Thyroid gland (tissue), 4 donors: ENCODE measurements around the gene PIK3R5. TPM values are rescaled to one million over a fixed set of nuclear protein-coding genes. Genes with fewer than 3 reads are reported as not detected.

ENCODE experiments used
- DNase-seq, 2 donors: peaks; one replicate each; pipeline ENCODE4 v3.0.0-alpha.2; 2019
- H3K27ac ChIP-seq, 3 donors: fragments of 200-600 bp; sonication (generic); 1 replicate in 2 of 3; 2 replicates in 1 of 3; pipeline ENCODE4 v1.5.1; 2016 to 2019; ENCODE audit warnings: mild to moderate bottlenecking in 1 of 3, moderate library complexity in 1 of 3
- H3K27me3 ChIP-seq: fragments of 200-600 bp; sonication (generic); one replicate; pipeline ENCODE4 v1.5.1; 2019
- H3K36me3 ChIP-seq, 2 donors: fragments of 200-600 bp; sonication (generic); one replicate each; pipeline ENCODE4 v1.5.1; 2016 to 2019
- H3K4me1 ChIP-seq, 2 donors: fragments of 200-600 bp; sonication (generic); one replicate each; pipeline ENCODE4 v1.5.1; 2017 to 2019
- H3K4me3 ChIP-seq, 3 donors: fragments of 200-600 bp; sonication (generic); replicated peaks in 1 of 3; 1 replicate in 2 of 3; 2 replicates in 1 of 3; pipeline ENCODE4 v1.5.1; 2016; ENCODE audit warnings: mild to moderate bottlenecking in 1 of 3
- H3K9me3 ChIP-seq: fragments of 200-600 bp; sonication (generic); one replicate; pipeline ENCODE4 v1.5.1; 2017
- POLR2A ChIP-seq, 2 donors: fragments of 450-650 bp; IDR thresholded peaks; one replicate each; pipeline ENCODE4 v1.6.1; 2017; ENCODE audit warnings: antibody characterized with exemption in 2 of 2, mild to moderate bottlenecking in 2 of 2, moderate library complexity in 1 of 2
- WGBS, 2 donors: methylation state at CpG; one replicate each; pipeline ENCODE4 v1.1.5; 2017; 5-methylcytosine and 5-hydroxymethylcytosine counted together
- intact Hi-C: fragments of 100-400 bp; cut with DNase I; formaldehyde crosslinking; loops from one replicate; pipeline ENCODE4 v1.15.1; 2023
- total RNA-seq, 4 donors: library from RNA; depleted of rRNA; stranded (reverse); fragments of >200 nt; gene quantifications; one replicate each; pipeline ENCODE4 v1.2.3, GENCODE V29; 2016
- TF ChIP-seq, protein P1 (sequence below), 6 experiments: fragments of 200-600 bp in 3 of 6; fragments of 450-650 bp in 3 of 6; sonication (generic) in 3 of 6; IDR thresholded peaks; one replicate each; pipeline ENCODE4 v1.5.1; 2016 to 2019; ENCODE audit warnings: antibody characterized with exemption in 6 of 6, mild to moderate bottlenecking in 2 of 6, inconsistent platforms in 1 of 6, moderate library complexity in 1 of 6

Gene PIK3R5
- total RNA-seq, 4 donors from 2014 or later, result 2.3 to 10.6 (median 5.1) TPM

DNA sequence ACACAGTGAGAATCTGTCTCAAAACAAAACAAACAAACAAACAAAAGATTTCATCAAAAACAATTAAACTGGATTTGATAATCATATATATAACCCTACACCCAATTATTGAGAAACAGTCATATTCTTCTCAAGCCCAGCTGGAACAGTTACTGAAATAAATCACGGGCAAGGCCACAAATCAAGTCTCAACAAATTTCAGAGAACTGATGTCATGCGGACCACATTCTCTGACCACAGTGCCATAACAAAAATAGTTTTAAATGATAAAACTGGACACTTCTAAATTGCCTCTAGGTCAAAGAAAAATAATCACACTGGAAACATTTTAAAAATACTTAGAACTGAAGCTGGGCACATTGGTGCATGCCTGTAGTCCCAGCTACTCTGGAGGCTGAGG is 15.9 kb upstream of the PIK3R5 start:
- intact Hi-C loops, result no loop called here
- 91 to 95% methylated on average over 2 of the region's 2 CpGs for WGBS, 2 donors

DNA sequence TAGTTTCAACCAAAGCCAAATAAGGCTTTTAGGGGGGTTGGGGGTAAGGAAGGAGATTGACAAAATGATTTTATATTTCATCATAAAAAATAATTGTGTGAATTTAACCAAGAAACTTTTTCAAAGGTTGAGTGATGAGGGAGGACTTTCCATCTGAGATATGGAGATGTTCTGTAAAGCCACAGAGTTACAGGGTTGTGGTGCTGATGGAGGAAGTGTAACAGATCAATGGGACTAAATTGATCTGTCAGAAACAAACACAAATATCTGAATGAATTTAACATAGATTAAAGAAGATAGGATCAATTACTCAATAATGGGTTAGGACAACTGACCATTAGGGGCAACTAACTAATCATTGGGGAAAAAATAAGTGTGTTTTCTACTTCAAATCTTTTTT is 14.2 kb upstream of the PIK3R5 start:
- DNase-seq, result no peak
- TF ChIP-seq POLR2A (IDR thresholded peaks at IDR 0.05), result no peak
- TF ChIP-seq, protein P1, sequence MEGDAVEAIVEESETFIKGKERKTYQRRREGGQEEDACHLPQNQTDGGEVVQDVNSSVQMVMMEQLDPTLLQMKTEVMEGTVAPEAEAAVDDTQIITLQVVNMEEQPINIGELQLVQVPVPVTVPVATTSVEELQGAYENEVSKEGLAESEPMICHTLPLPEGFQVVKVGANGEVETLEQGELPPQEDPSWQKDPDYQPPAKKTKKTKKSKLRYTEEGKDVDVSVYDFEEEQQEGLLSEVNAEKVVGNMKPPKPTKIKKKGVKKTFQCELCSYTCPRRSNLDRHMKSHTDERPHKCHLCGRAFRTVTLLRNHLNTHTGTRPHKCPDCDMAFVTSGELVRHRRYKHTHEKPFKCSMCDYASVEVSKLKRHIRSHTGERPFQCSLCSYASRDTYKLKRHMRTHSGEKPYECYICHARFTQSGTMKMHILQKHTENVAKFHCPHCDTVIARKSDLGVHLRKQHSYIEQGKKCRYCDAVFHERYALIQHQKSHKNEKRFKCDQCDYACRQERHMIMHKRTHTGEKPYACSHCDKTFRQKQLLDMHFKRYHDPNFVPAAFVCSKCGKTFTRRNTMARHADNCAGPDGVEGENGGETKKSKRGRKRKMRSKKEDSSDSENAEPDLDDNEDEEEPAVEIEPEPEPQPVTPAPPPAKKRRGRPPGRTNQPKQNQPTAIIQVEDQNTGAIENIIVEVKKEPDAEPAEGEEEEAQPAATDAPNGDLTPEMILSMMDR (IDR thresholded peaks at IDR 0.05), result no peak
- Histone ChIP-seq H3K27me3 (no peaks in the 10 kb centered on the region), H3K27ac (no peak overlapping the region), H3K36me3 (no peaks in the 10 kb centered on the region), H3K4me1 (no peaks in the 10 kb centered on the region), H3K9me3 (no peaks in the 10 kb centered on the region), H3K4me3 (no peak overlapping the region)
- intact Hi-C loops, result no loop called here

More for the DNA sequence above, 15.9 kb upstream of the PIK3R5 start:
- H3K27me3 ChIP-seq, result no peaks in the 10 kb centered on the region
- H3K9me3 ChIP-seq, result no peaks in the 10 kb centered on the region
- H3K36me3 ChIP-seq, result no peaks in the 10 kb centered on the region
- H3K4me1 ChIP-seq, result no peaks in the 10 kb centered on the region
- H3K4me3 ChIP-seq, result no peak overlapping the region
- no peak for TF ChIP-seq POLR2A (IDR thresholded peaks at IDR 0.05)
- TF ChIP-seq, protein P1 (IDR thresholded peaks at IDR 0.05), result no peak
- DNase-seq, result no peak
- no peak overlapping the region for H3K27ac ChIP-seq

DNA sequence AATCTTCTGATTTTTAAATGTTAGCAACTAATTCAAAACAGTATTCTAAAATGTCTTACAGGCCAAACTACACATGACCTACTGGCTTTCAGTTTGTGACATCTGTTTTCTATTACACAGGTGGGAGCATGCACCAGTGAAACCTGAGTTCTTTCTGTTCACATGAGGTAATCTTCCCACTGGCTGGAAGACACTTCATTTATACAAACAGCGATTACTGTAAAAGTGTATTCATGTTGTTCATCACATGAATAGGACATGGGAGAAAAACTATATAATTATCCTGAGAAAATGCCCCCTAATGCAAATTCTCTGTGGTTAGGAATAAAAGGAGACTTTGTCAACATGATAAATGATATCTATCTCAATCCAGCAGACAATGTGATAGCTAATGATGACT is 11.1 kb upstream of the PIK3R5 start:
- WGBS, 2 donors, result 85 to 90% methylated on average over 1 of the region's 1 CpG

DNA sequence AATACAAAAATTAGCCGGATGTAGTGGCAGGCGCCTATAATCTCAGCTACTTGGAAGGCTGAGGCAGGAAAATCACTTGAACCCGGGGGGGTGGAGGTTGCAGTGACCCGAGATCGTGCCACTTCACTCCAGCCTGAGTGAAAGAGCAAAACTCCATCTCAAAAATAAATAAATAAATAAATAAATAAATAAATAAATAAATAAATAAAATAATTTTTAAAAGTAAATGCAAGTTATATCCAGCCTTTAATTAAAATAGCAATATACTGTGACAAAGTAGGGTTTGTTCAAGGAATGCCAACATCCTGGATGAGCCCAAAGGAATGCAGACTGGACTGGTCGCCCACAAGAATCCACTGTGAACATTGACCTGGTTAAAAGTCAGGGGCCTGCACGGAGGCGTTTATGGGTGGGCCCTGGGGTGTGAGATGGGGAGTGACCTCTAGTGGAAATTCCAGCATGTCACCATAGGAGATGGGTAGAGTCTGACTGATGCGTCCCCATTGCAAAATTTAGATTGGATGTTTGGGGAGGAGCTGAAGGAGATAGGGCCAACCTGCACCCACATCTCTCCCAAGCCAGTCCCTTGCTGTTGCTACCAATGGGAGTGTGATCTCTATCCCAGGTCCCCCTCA is 9.7 kb upstream of the PIK3R5 start:
- no peak for TF ChIP-seq POLR2A (IDR thresholded peaks at IDR 0.05)
- TF ChIP-seq, protein P1 (IDR thresholded peaks at IDR 0.05), result no peak
- Histone ChIP-seq H3K4me3 (no peak overlapping the region), H3K4me1 (no peaks in the 10 kb centered on the region), H3K27ac (no peak overlapping the region), H3K9me3 (no peaks in the 10 kb centered on the region), H3K36me3 (no peaks in the 10 kb centered on the region), H3K27me3 (no peaks in the 10 kb centered on the region)
- WGBS, 2 donors, result 88 to 89% methylated on average over 9 of the region's 9 CpGs
- intact Hi-C loops, result no loop called here
- DNase-seq, result no peak

More for the DNA sequence above, 11.1 kb upstream of the PIK3R5 start:
- Histone ChIP-seq H3K27me3 (no peaks in the 10 kb centered on the region), H3K27ac (no peak overlapping the region), H3K9me3 (no peaks in the 10 kb centered on the region), H3K4me1 (no peaks in the 10 kb centered on the region), H3K4me3 (no peak overlapping the region), H3K36me3 (no peaks in the 10 kb centered on the region)
- intact Hi-C loops, result no loop called here
- TF ChIP-seq, protein P1 (IDR thresholded peaks at IDR 0.05), result no peak
- TF ChIP-seq POLR2A (IDR thresholded peaks at IDR 0.05), result no peak
- DNase-seq, result no peak

GRCh38 chr17:8969901-8970300 is 4.4 kb upstream of the PIK3R5 start:
- peaks cover 0 to 6% of the 10 kb centered on the region in 2 donors for H3K4me1 ChIP-seq
- no peaks in the 10 kb centered on the region for H3K9me3 ChIP-seq
- WGBS, 2 donors, result 88 to 89% methylated on average over 2 of the region's 2 CpGs
- no peaks in the 10 kb centered on the region for H3K36me3 ChIP-seq
- no peak overlapping the region for H3K27ac ChIP-seq
- DNase-seq, result no peak
- H3K27me3 ChIP-seq, result no peaks in the 10 kb centered on the region
- TF ChIP-seq POLR2A (IDR thresholded peaks at IDR 0.05), result no peak
- TF ChIP-seq, protein P1 (IDR thresholded peaks at IDR 0.05), result no peak
- intact Hi-C loops, result no loop called here
- no peak overlapping the region for H3K4me3 ChIP-seq
